Stomach (tissue), 9 donors: ENCODE measurements around the gene MPHOSPH8. TPM values are rescaled to one million over a fixed set of nuclear protein-coding genes. Genes with fewer than 3 reads are reported as not detected.

Experiments used
- DNase-seq, 2 donors: peaks; one replicate each; pipeline versions ENCODE4 v3.0.0 to v3.0.0-alpha.2; 2013 to 2019
- H3K27ac ChIP-seq, 5 donors: fragments of 200-600 bp in 4 of 5; sonication (generic) in 4 of 5; one replicate each; pipeline ENCODE4 v1.5.1; 2013 to 2019; ENCODE audit warnings: mild to moderate bottlenecking in 1 of 5, moderate library complexity in 1 of 5
- H3K27me3 ChIP-seq, 3 donors: fragments of 200-600 bp; sonication (generic); one replicate each; pipeline ENCODE4 v1.5.1; 2017 to 2019; ENCODE audit warnings: mixed run types in 1 of 3
- H3K36me3 ChIP-seq, 4 donors: fragments of 200-600 bp; sonication (generic); 1 replicate in 3 of 4; 2 replicates in 1 of 4; pipeline ENCODE4 v1.5.1; 2016 to 2019
- H3K4me1 ChIP-seq, 4 donors: fragments of 200-600 bp; sonication (generic); one replicate each; pipeline ENCODE4 v1.5.1; 2016 to 2019
- H3K4me3 ChIP-seq, 4 donors: fragments of 200-600 bp; sonication (generic) in 3 of 4; one replicate each; pipeline ENCODE4 v1.5.1; 2016 to 2019; ENCODE audit warnings: mild to moderate bottlenecking in 1 of 4
- H3K9me3 ChIP-seq, 4 donors: fragments of 200-600 bp; sonication (generic); one replicate each; pipeline ENCODE4 v1.5.1; 2016 to 2019
- EP300 ChIP-seq: sonication (generic); formaldehyde crosslinking; IDR thresholded peaks from one replicate; pipeline ENCODE4 v1.6.1; 2017; ENCODE audit warnings: antibody characterized with exemption
- POLR2A ChIP-seq, 4 donors: fragments of 450-650 bp; IDR thresholded peaks; one replicate each; pipeline ENCODE4 v1.6.1; 2016; ENCODE audit warnings: antibody characterized with exemption in 4 of 4, control low read depth in 2 of 4, mild to moderate bottlenecking in 1 of 4, moderate library complexity in 1 of 4
- POLR2AphosphoS5 ChIP-seq, 3 donors: sonication (generic); formaldehyde crosslinking; IDR thresholded peaks; one replicate each; pipeline ENCODE4 v1.6.1; 2016; ENCODE audit warnings: antibody characterized with exemption in 3 of 3
- WGBS, 5 donors: extraction: QIAGEN DNeasy Blood & Tissue Kit in 3 of 5; methylation state at CpG; one replicate each; pipeline versions ENCODE4 v1.1.5 to v1.1.7; 2013 to 2018; 5-methylcytosine and 5-hydroxymethylcytosine counted together
- intact Hi-C: fragments of 100-400 bp; cut with DNase I; formaldehyde crosslinking; loops from one replicate; pipeline ENCODE4 v1.15.1; 2023; ENCODE audit warnings: low total_unique reads
- polyA plus RNA-seq, 3 donors: library from polyadenylated mRNA; stranded (reverse); fragments of 200-250 nt; gene quantifications; one replicate each; pipeline ENCODE4 v1.2.3, GENCODE V29; 2013
- total RNA-seq, 5 donors: library from RNA; depleted of rRNA; stranded (reverse); fragments of >200 nt; gene quantifications; one replicate each; pipeline versions ENCODE4 v1.1.0 to v1.2.3, GENCODE V29; 2014 to 2016
- TF ChIP-seq, protein P1 (sequence below), 7 experiments: fragments of 450-650 bp in 4 of 7; fragments of 200-600 bp in 3 of 7; sonication (generic) in 3 of 7; IDR thresholded peaks; one replicate each; pipeline ENCODE4 v1.5.1; 2016 to 2019; ENCODE audit warnings: antibody characterized with exemption in 7 of 7, control low read depth in 2 of 7, mild to moderate bottlenecking in 1 of 7
- donor health status: healthy with polysubstance abuse.
- donor health status: Bipolar disorder and iron deficiency.
- donor health status: healthy.

Gene MPHOSPH8
- total and polyA plus RNA-seq, 8 donors: 15.1 to 69.2 (median 26.1) TPM

- Histone ChIP-seq H3K4me1 (peaks cover 0 to 14% (median 4%) of the 10 kb centered on the region in 4 donors), H3K9me3 (no peaks in the 10 kb centered on the region), H3K27me3 (no peaks in the 10 kb centered on the region), H3K27ac (no peak overlapping the region), H3K4me3 (no peak overlapping the region), H3K36me3 (no peaks in the 10 kb centered on the region)
- TF ChIP-seq EP300 (no peak), POLR2A (IDR thresholded peaks at IDR 0.05) (no peak), POLR2AphosphoS5 (IDR thresholded peaks at IDR 0.05) (no peak)
- TF ChIP-seq, protein P1, sequence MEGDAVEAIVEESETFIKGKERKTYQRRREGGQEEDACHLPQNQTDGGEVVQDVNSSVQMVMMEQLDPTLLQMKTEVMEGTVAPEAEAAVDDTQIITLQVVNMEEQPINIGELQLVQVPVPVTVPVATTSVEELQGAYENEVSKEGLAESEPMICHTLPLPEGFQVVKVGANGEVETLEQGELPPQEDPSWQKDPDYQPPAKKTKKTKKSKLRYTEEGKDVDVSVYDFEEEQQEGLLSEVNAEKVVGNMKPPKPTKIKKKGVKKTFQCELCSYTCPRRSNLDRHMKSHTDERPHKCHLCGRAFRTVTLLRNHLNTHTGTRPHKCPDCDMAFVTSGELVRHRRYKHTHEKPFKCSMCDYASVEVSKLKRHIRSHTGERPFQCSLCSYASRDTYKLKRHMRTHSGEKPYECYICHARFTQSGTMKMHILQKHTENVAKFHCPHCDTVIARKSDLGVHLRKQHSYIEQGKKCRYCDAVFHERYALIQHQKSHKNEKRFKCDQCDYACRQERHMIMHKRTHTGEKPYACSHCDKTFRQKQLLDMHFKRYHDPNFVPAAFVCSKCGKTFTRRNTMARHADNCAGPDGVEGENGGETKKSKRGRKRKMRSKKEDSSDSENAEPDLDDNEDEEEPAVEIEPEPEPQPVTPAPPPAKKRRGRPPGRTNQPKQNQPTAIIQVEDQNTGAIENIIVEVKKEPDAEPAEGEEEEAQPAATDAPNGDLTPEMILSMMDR (IDR thresholded peaks at IDR 0.05): no peak
- DNase-seq: no peak
- WGBS, 5 donors: 58 to 70% (median 69%) methylated on average over 2 of the region's 2 CpGs
- intact Hi-C loops: no loop called here
These were observed 44.1 kb upstream of the MPHOSPH8 start for GRCh38 chr13:19589312-19589711.

- Histone ChIP-seq H3K4me1 (peaks cover 0 to 14% (median 4%) of the 10 kb centered on the region in 4 donors), H3K4me3 (no peak overlapping the region), H3K27ac (no peak overlapping the region), H3K36me3 (no peaks in the 10 kb centered on the region), H3K27me3 (no peaks in the 10 kb centered on the region), H3K9me3 (no peaks in the 10 kb centered on the region)
- intact Hi-C loops: no loop called here
- TF ChIP-seq, protein P1 (IDR thresholded peaks at IDR 0.05): no peak
- TF ChIP-seq POLR2A (IDR thresholded peaks at IDR 0.05): no peak
- no peak for TF ChIP-seq EP300
- no peak for TF ChIP-seq POLR2AphosphoS5 (IDR thresholded peaks at IDR 0.05)
- WGBS, 5 donors: 75 to 88% (median 83%) methylated on average over 5 of the region's 5 CpGs
- DNase-seq: no peak
These were observed 43.0 kb upstream of the MPHOSPH8 start for GRCh38 chr13:19590423-19590822.

DNA sequence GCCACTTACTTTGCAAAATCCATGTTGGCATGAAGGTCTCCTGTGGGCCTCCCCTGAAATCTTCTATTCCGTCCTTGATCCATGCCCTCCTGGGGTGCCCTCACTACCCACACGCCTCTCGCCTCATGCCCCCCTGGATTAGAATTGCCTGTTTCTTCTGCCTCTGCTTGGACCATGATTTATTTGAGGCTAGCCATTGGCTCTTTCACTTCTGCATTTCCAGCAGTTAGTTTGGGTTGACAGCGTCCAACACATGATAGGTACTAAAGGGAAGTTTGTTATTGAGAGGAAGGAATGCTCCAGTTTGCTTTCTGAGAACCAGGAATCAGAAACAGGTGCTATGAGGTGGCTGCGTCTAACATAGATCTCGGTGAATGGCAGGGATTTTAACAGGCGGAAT, 41.6 kb upstream of the MPHOSPH8 start:
- Histone ChIP-seq H3K27me3 (no peaks in the 10 kb centered on the region), H3K27ac (no peak overlapping the region), H3K36me3 (no peaks in the 10 kb centered on the region), H3K9me3 (no peaks in the 10 kb centered on the region), H3K4me1 (peaks cover 0 to 13% (median 4%) of the 10 kb centered on the region in 4 donors), H3K4me3 (no peak overlapping the region)
- WGBS, 5 donors: 83 to 88% (median 86%) methylated on average over 7 of the region's 7 CpGs
- no peak for DNase-seq
- TF ChIP-seq EP300 (no peak), POLR2AphosphoS5 (IDR thresholded peaks at IDR 0.05) (no peak), POLR2A (IDR thresholded peaks at IDR 0.05) (no peak)
- TF ChIP-seq, protein P1 (IDR thresholded peaks at IDR 0.05): no peak
- intact Hi-C loops: no loop called here

- H3K9me3 ChIP-seq: no peaks in the 10 kb centered on the region
- DNase-seq: no peak
- intact Hi-C loops: no loop called here
- H3K36me3 ChIP-seq: no peaks in the 10 kb centered on the region
- H3K4me1 ChIP-seq: peaks cover 0 to 5% (median 0%) of the 10 kb centered on the region in 4 donors
- WGBS, 5 donors: 90 to 100% (median 93%) methylated on average over 1 of the region's 1 CpG
- no peak overlapping the region for H3K4me3 ChIP-seq
- no peak for TF ChIP-seq EP300
- no peak for TF ChIP-seq POLR2A (IDR thresholded peaks at IDR 0.05)
- TF ChIP-seq, protein P1 (IDR thresholded peaks at IDR 0.05): no peak
- TF ChIP-seq POLR2AphosphoS5 (IDR thresholded peaks at IDR 0.05): no peak
- H3K27me3 ChIP-seq: peaks cover 0 to under 1% (median 0%) of the 10 kb centered on the region in 3 donors
- H3K27ac ChIP-seq: no peak overlapping the region
These were observed 40.7 kb upstream of the MPHOSPH8 start for GRCh38 chr13:19592657-19593180.
